ENCODE data around the gene LAMA1.

GRCh38 chr18:7056026-7056425, 61.6 kb downstream of the LAMA1 start:
- TF ChIP-seq CTCF (IDR thresholded peaks at IDR 0.05) = no peak
- no peak for TF ChIP-seq POLR2A (IDR thresholded peaks at IDR 0.05)
